Ovary (tissue), 9 donors: ENCODE data around the gene MYO5B. TPM values are rescaled to one million over a fixed set of nuclear protein-coding genes. Genes with fewer than 3 reads are reported as not detected.
"Not testable (repeated sequence)": the region's sequence is repeated elsewhere in the genome, so short reads cannot be mapped to it uniquely, and the experiment has no call there.

Experiments
- DNase-seq, 5 donors: peaks; one replicate each; pipeline ENCODE4 v3.0.0-alpha.2; 2019 to 2020
- H3K27ac ChIP-seq, 2 donors: fragments of 200-600 bp; one replicate each; pipeline versions ENCODE4 v1.5.1 to v1.8.0; 2019 to 2022
- H3K27me3 ChIP-seq: fragments of 200-600 bp; one replicate; pipeline ENCODE4 v1.8.0; 2022
- H3K36me3 ChIP-seq: fragments of 200-600 bp; sonication (generic); one replicate; pipeline ENCODE4 v1.5.1; 2019
- H3K4me1 ChIP-seq: one replicate; pipeline ENCODE4 v1.8.1; 2013; ENCODE audit warnings: mild to moderate bottlenecking, moderate library complexity; ENCODE audit not compliant: insufficient read depth
- H3K4me3 ChIP-seq: fragments of 200-600 bp; sonication (generic); one replicate; pipeline ENCODE4 v1.5.1; 2017
- H3K9me3 ChIP-seq, 2 donors: fragments of 200-600 bp in 1 of 2; sonication (generic) in 1 of 2; one replicate each; pipeline versions ENCODE4 v1.5.1 to v1.8.1; 2013 to 2019; ENCODE audit warnings: mild to moderate bottlenecking in 1 of 2, moderate library complexity in 1 of 2
- CTCF ChIP-seq, 3 donors: fragments of 450-650 bp in 2 of 3; fragments of 200-600 bp in 1 of 3; IDR thresholded peaks; one replicate each; pipeline versions ENCODE4 v1.5.1 to v1.8.0; 2016 to 2022; ENCODE audit warnings: antibody characterized with exemption in 3 of 3, mild to moderate bottlenecking in 1 of 3
- EP300 ChIP-seq: sonication (generic); formaldehyde crosslinking; IDR thresholded peaks from one replicate; pipeline ENCODE4 v1.6.1; 2017; ENCODE audit warnings: antibody characterized with exemption
- POLR2A ChIP-seq: fragments of 450-650 bp; IDR thresholded peaks from one replicate; pipeline ENCODE4 v1.6.1; 2017; ENCODE audit warnings: antibody characterized with exemption, mild to moderate bottlenecking, moderate library complexity
- WGBS, 3 donors: extraction: QIAGEN DNeasy Blood & Tissue Kit in 1 of 3; methylation state at CpG; one replicate each; pipeline versions ENCODE4 v1.1.5 to v1.1.7; 2013 to 2017; 5-methylcytosine and 5-hydroxymethylcytosine counted together
- intact Hi-C, 4 donors: fragments of 100-400 bp; cut with DNase I; formaldehyde crosslinking; loops; one replicate each; pipeline versions ENCODE4 v1.11.0 to v1.15.1; 2022 to 2023
- polyA plus RNA-seq, 2 donors: library from polyadenylated mRNA; stranded (reverse); fragments of 200-250 nt in 1 of 2; fragments of 350-450 nt in 1 of 2; fragmentation: Illumina TruSeq in 1 of 2; extraction: RNeasy Lipid Tissue Mini Kit (QIAGEN cat#74804) in 1 of 2; gene quantifications; one replicate each; pipeline ENCODE4 v1.2.3, GENCODE V29; 2013 to 2014
- total RNA-seq, 7 donors: library from RNA; depleted of rRNA in 2 of 7; stranded (reverse); fragments of >200 nt in 2 of 7; fragmentation: NEBNext Ultra II Directional in 3 of 7; extraction: Animal tissue kit (Norgen Biotek cat#: 25700) in 3 of 7; gene quantifications; one replicate each; pipeline versions ENCODE4 v1.1.0 to v1.2.4, GENCODE V29; 2016 to 2023
- donor health status: DM: no; HTN: no; CAD: no; lungs with moderate emphysema.
- donor health status: DM: no; HTN: no; CAD: no.
- donor health status: Bipolar disorder and iron deficiency.
- donor health status: DM: yes; HTN: yes; CAD: no.
- donor health status: DM: no; HTN: no; CAD: no.
- donor health status: DM: yes; HTN: yes; CAD: no.

Gene MYO5B
- total and polyA plus RNA-seq, 9 donors = 0.25 to 25.5 (median 1.5) TPM

- TF ChIP-seq EP300 (no peak), CTCF (IDR thresholded peaks at IDR 0.05) (no peak), POLR2A (no peak)
- 76 to 82% (median 76%) methylated on average over 2 of the region's 2 CpGs for WGBS, 3 donors
- no peak for DNase-seq
- H3K36me3 ChIP-seq = no peaks in the 10 kb centered on the region
- no peaks in the 10 kb centered on the region for H3K27me3 ChIP-seq
- no peak overlapping the region for H3K27ac ChIP-seq
- no peak overlapping the region for H3K4me3 ChIP-seq
- intact Hi-C loops = loop anchor here in 1 of 4 donors (10.0 kb wide), 1 partner anchor 57 kb away; no protein-coding TSS in a partner anchor
- no peaks in the 10 kb centered on the region for H3K4me1 ChIP-seq
- H3K9me3 ChIP-seq = no peaks in the 10 kb centered on the region
These were observed 97.2 kb downstream of the MYO5B start for GRCh38 chr18:50097702-50098101.

GRCh38 chr18:50096766-50097435, 98.0 kb downstream of the MYO5B start:
- no peak for DNase-seq
- no peaks in the 10 kb centered on the region for H3K4me1 ChIP-seq
- no peak overlapping the region for H3K27ac ChIP-seq
- intact Hi-C loops = loop anchor here in 1 of 4 donors (10.0 kb wide), 1 partner anchor 58 kb away; no protein-coding TSS in a partner anchor
- 76 to 86% (median 83%) methylated on average over 3 of the region's 3 CpGs for WGBS, 3 donors
- H3K9me3 ChIP-seq = no peaks in the 10 kb centered on the region
- no peaks in the 10 kb centered on the region for H3K36me3 ChIP-seq
- no peak overlapping the region for H3K4me3 ChIP-seq
- no peak for TF ChIP-seq CTCF (IDR thresholded peaks at IDR 0.05)
- no peak for TF ChIP-seq EP300
- no peak for TF ChIP-seq POLR2A
- no peaks in the 10 kb centered on the region for H3K27me3 ChIP-seq

GRCh38 chr18:50094786-50095185, 100.2 kb downstream of the MYO5B start:
- intact Hi-C loops = loop anchor here in 1 of 4 donors (10.0 kb wide), 1 partner anchor 60 kb away; no protein-coding TSS in a partner anchor
- H3K27me3 ChIP-seq, DNase-seq, H3K4me3 ChIP-seq, H3K9me3 ChIP-seq, H3K36me3 ChIP-seq, H3K27ac ChIP-seq, H3K4me1 ChIP-seq: not testable (repeated sequence)
- WGBS, 3 donors = 87 to 91% (median 88%) methylated on average over 5 of the region's 5 CpGs

GRCh38 chr18:50094221-50094773, 100.7 kb downstream of the MYO5B start:
- H3K4me3 ChIP-seq = no peak overlapping the region
- TF ChIP-seq CTCF (IDR thresholded peaks at IDR 0.05) (no peak), EP300 (no peak), POLR2A (no peak)
- H3K27me3 ChIP-seq = no peaks in the 10 kb centered on the region
- 55 to 65% (median 63%) methylated on average over 2 of the region's 2 CpGs for WGBS, 3 donors
- H3K36me3 ChIP-seq = no peaks in the 10 kb centered on the region
- intact Hi-C loops = loop anchor here in 1 of 4 donors (10.0 kb wide), 1 partner anchor 61 kb away; no protein-coding TSS in a partner anchor
- no peaks in the 10 kb centered on the region for H3K4me1 ChIP-seq
- DNase-seq = no peak
- H3K27ac ChIP-seq = no peak overlapping the region
- no peaks in the 10 kb centered on the region for H3K9me3 ChIP-seq
